Endodermal cell (in vitro differentiated cells): Measurements from ENCODE around the gene TMPRSS13. TPM values are rescaled to one million over a fixed set of nuclear protein-coding genes. Genes with fewer than 3 reads are reported as not detected.
"Not testable (repeated sequence)": the region's sequence is repeated elsewhere in the genome, so short reads cannot be mapped to it uniquely, and the experiment has no call there.

Experiments used
- DNase-seq: peaks from one replicate; pipeline ENCODE4 v3.0.0-alpha.2; 2017
- H3K27ac ChIP-seq: 2 replicates; pipeline ENCODE4 v1.5.1; 2013; ENCODE audit warnings: mild to moderate bottlenecking, low read depth, low read length, moderate library complexity
- H3K27me3 ChIP-seq: 2 replicates; pipeline ENCODE4 v1.6.1; 2013; ENCODE audit warnings: mild to moderate bottlenecking, low read length, moderate library complexity; ENCODE audit not compliant: insufficient read depth, control insufficient read depth, poor library complexity, severe bottlenecking
- H3K36me3 ChIP-seq: 2 replicates; pipeline ENCODE4 v1.7.0; 2013; ENCODE audit warnings: mild to moderate bottlenecking, low read length, moderate library complexity; ENCODE audit not compliant: control insufficient read depth, insufficient read depth
- H3K4me1 ChIP-seq: one replicate; pipeline ENCODE4 v1.7.0; 2013; ENCODE audit warnings: low read length; ENCODE audit not compliant: control insufficient read depth, insufficient read depth
- H3K4me3 ChIP-seq: 2 replicates; pipeline ENCODE4 v1.5.1; 2013; ENCODE audit warnings: mild to moderate bottlenecking, low read length, moderate library complexity
- H3K9ac ChIP-seq: 2 replicates; pipeline ENCODE4 v1.6.1; 2013; ENCODE audit warnings: mild to moderate bottlenecking, low read length, moderate library complexity; ENCODE audit not compliant: poor library complexity, severe bottlenecking; ENCODE audit errors: extremely low read depth
- H3K9me3 ChIP-seq: 2 replicates; pipeline ENCODE4 v1.6.1; 2013; ENCODE audit warnings: mild to moderate bottlenecking, low read length, moderate library complexity; ENCODE audit not compliant: control insufficient read depth
- H3K27ac Mint-ChIP-seq: 2 replicates; pipeline ENCODE4 v1.8.0; 2020; ENCODE audit warnings: mixed read lengths
- H3K27me3 Mint-ChIP-seq: 2 replicates; pipeline ENCODE4 v1.8.0; 2021; ENCODE audit warnings: mild to moderate bottlenecking, mixed read lengths; ENCODE audit not compliant: insufficient read depth
- H3K36me3 Mint-ChIP-seq: 2 replicates; pipeline ENCODE4 v1.8.0; 2020; ENCODE audit warnings: low read depth, mixed read lengths
- H3K4me1 Mint-ChIP-seq: 2 replicates; pipeline ENCODE4 v1.8.0; 2020; ENCODE audit warnings: mixed read lengths
- H3K4me3 Mint-ChIP-seq: 2 replicates; pipeline ENCODE4 v1.8.0; 2020; ENCODE audit warnings: mild to moderate bottlenecking, moderate library complexity, mixed read lengths
- H3K9me3 Mint-ChIP-seq: 2 replicates; pipeline ENCODE4 v1.8.0; 2020; ENCODE audit warnings: mild to moderate bottlenecking, mixed read lengths
- WGBS, 2 experiments: methylation state at CpG; one replicate each; pipeline versions ENCODE4 v1.1.5 to v1.1.7; 2013; ENCODE audit warnings: missing lambda C conversion rate in 2 of 2, mixed read lengths in 1 of 2; ENCODE audit not compliant: insufficient coverage in 1 of 2, insufficient read length in 1 of 2; 5-methylcytosine and 5-hydroxymethylcytosine counted together
- total RNA-seq, 2 donors: library from RNA; stranded (reverse); fragmentation: NEBNext Ultra II Directional in 1 of 2; extraction: Animal tissue kit (Norgen Biotek cat#: 25700) in 1 of 2; gene quantifications; 2 replicates in 1 of 2; 3 replicates in 1 of 2; pipeline ENCODE4 v1.2.1, GENCODE V29; 2021
- TF ChIP-seq, protein P1 (sequence below): fragments of 200-600 bp; sonication (generic); conservative IDR thresholded peaks from 2 replicates; pipeline ENCODE4 v1.5.0; 2021; ENCODE audit warnings: antibody characterized with exemption, mild to moderate bottlenecking

TMPRSS13 gene
- total RNA-seq, 2 donors from 2014 or later: 2.5 to 6.4 TPM

DNA sequence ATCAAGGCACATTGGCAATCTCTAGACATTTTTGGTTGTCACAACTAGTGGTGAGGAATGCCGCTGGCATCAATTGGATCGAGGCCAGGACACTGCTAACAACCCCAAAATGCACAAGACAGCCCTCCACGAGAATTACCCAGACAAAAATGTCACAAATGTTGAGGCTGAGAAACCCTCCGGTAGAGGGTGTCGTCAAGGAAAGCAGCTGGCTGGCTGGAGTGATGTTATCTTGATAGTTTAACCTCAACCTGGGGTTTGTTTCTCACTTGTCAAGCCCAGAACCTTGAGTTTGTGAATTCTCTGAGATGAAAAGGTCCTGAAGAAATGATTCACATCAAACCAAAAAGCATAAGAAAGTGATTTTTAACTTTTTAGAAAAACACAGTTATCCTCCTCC is 21.1 kb upstream of the TMPRSS13 start:
- Histone ChIP-seq H3K4me1 (no peaks in the 10 kb centered on the region), H3K27ac (no peak overlapping the region), H3K9me3 (no peaks in the 10 kb centered on the region), H3K4me3 (no peak overlapping the region), H3K9ac (no peak overlapping the region), H3K36me3 (no peaks in the 10 kb centered on the region), H3K27me3 (no peaks in the 10 kb centered on the region)
- H3K9me3 Mint-ChIP-seq: no peaks in the 10 kb centered on the region
- H3K27ac Mint-ChIP-seq: no peak overlapping the region
- TF ChIP-seq, protein P1, sequence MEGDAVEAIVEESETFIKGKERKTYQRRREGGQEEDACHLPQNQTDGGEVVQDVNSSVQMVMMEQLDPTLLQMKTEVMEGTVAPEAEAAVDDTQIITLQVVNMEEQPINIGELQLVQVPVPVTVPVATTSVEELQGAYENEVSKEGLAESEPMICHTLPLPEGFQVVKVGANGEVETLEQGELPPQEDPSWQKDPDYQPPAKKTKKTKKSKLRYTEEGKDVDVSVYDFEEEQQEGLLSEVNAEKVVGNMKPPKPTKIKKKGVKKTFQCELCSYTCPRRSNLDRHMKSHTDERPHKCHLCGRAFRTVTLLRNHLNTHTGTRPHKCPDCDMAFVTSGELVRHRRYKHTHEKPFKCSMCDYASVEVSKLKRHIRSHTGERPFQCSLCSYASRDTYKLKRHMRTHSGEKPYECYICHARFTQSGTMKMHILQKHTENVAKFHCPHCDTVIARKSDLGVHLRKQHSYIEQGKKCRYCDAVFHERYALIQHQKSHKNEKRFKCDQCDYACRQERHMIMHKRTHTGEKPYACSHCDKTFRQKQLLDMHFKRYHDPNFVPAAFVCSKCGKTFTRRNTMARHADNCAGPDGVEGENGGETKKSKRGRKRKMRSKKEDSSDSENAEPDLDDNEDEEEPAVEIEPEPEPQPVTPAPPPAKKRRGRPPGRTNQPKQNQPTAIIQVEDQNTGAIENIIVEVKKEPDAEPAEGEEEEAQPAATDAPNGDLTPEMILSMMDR: peak; percentile 58
- peaks cover 2% of the 10 kb centered on the region for H3K4me1 Mint-ChIP-seq
- no peak overlapping the region for H3K4me3 Mint-ChIP-seq
- 78 to 80% methylated on average over 2 to 5 of the region's 5 CpGs for WGBS, 2 experiments
- peaks cover 6% of the 10 kb centered on the region for H3K27me3 Mint-ChIP-seq
- peak; percentile 48 for DNase-seq
- H3K36me3 Mint-ChIP-seq: no peaks in the 10 kb centered on the region

DNA sequence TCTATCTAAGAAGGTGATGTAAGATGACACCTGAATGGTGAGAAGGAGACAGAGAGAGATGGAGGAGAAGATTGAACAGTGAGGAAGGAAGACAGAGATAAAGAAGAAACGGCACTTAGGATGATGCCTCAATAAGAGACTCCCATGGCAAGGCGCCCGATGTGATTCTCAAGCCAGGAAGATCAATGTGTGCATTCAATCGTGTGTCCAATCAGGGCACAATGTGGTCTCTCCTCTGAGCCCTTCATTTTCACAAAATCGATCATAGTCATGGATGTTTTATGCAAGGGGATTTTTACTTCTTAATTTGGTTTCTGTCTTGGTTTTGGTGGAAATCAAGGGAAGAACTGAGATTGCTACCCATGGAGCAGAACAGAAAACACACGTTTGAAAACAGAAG is 19.9 kb upstream of the TMPRSS13 start:
- Histone ChIP-seq H3K27ac (no peak overlapping the region), H3K4me1 (no peaks in the 10 kb centered on the region), H3K9ac (no peak overlapping the region), H3K36me3 (no peaks in the 10 kb centered on the region), H3K9me3 (no peaks in the 10 kb centered on the region), H3K4me3 (no peak overlapping the region), H3K27me3 (no peaks in the 10 kb centered on the region)
- Mint-ChIP-seq H3K9me3 (no peaks in the 10 kb centered on the region), H3K36me3 (no peaks in the 10 kb centered on the region), H3K27ac (no peak overlapping the region), H3K4me1 (peaks cover 2% of the 10 kb centered on the region), H3K27me3 (peaks cover 6% of the 10 kb centered on the region), H3K4me3 (no peak overlapping the region)
- TF ChIP-seq, protein P1: no peak
- WGBS, 2 experiments: 86 to 93% methylated on average over 5 to 6 of the region's 6 CpGs
- no peak for DNase-seq

DNA sequence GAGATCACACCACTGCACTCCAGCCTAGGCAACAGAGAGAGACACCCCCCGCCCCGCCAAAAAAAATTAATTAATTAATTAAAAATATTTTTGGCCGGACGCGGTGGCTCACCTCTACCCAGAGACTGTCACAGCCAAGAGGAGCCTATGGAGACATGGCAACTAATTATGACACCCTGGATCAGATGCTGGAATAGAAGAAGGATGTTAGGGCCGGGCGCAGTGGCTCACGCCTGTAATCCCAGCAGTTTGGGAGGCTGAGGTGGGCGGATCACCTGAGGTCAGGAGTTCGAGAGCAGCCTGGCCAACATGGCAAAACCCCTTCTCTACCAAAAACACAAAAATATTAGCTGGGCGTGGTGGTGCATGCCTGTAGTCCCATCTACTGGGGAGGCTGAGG is 19.3 kb upstream of the TMPRSS13 start:
- not testable (repeated sequence) for DNase-seq

DNA sequence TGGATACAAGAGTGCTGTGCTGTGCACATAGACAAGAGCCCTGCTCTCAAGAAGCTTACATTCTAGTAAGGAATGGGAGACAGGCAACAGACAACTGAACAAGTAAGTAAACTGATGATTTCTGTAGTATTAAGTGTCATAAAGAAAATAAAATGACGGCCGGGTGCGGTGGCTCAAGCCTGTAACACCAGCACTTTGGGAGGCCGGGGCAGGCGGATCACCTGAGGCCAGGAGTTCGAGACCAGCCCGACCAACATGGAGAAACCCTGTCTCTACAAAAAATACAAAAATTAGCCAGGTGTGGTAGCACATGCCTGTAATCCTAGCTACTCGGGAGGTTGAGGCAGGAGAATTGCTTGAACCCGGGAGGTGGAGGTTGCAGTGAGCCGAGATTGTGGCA is 18.5 kb upstream of the TMPRSS13 start:
- H3K4me3 ChIP-seq, H3K27ac ChIP-seq, H3K9me3 Mint-ChIP-seq, H3K27me3 Mint-ChIP-seq, H3K4me3 Mint-ChIP-seq, H3K27ac Mint-ChIP-seq, H3K36me3 ChIP-seq, H3K9ac ChIP-seq, H3K36me3 Mint-ChIP-seq, H3K27me3 ChIP-seq, H3K9me3 ChIP-seq, H3K4me1 ChIP-seq, H3K4me1 Mint-ChIP-seq: not testable (repeated sequence)
- 96% methylated on average over 7 to 9 of the region's 10 CpGs for WGBS, 2 experiments
- DNase-seq: peak; percentile 13

More for the DNA sequence above, 19.3 kb upstream of the TMPRSS13 start:
- H3K4me3 Mint-ChIP-seq, H3K27ac ChIP-seq, H3K4me1 Mint-ChIP-seq, H3K36me3 Mint-ChIP-seq, H3K27me3 Mint-ChIP-seq, H3K36me3 ChIP-seq, H3K27me3 ChIP-seq, H3K4me1 ChIP-seq, H3K27ac Mint-ChIP-seq, H3K4me3 ChIP-seq, H3K9ac ChIP-seq, H3K9me3 Mint-ChIP-seq, H3K9me3 ChIP-seq: not testable (repeated sequence)
- WGBS, 2 experiments: 96 to 100% methylated on average over 3 to 11 of the region's 11 CpGs
